ENCODE data around the gene SESN2. TPM values are rescaled to one million over a fixed set of nuclear protein-coding genes. Genes with fewer than 3 reads are reported as not detected.

Gene SESN2
- total and polyA plus RNA-seq, 2 donors from 2014 or later, result 19.4 to 22.7 TPM

GRCh38 chr1:28236656-28237322 is 22.5 kb upstream of the SESN2 start:
- Histone ChIP-seq H3K36me3 (ENCODE audit: control insufficient read depth in 2 of 3, insufficient read depth in 3 of 3, low read length in 3 of 3) (peaks cover 0 to 7% (median 0%) of the 10 kb centered on the region in 3 donors), H3K9me3 (ENCODE audit: control insufficient read depth in 2 of 3, insufficient read depth in 1 of 3, low read length in 3 of 3) (no peaks in the 10 kb centered on the region)
- FAIRE-seq, result no peak

GRCh38 chr1:28239004-28239403 is 20.3 kb upstream of the SESN2 start:
- TF ChIP-seq CTCF (IDR thresholded peaks at IDR 0.05; ENCODE audit: borderline replicate concordance, extremely low read depth, insufficient read depth), result no peak
- DNase-seq (no peak), FAIRE-seq (no peak)
- Histone ChIP-seq H3K27me3 (ENCODE audit: control insufficient read depth, insufficient read depth, low read length) (no peaks in the 10 kb centered on the region), H3K27ac (ENCODE audit: low read depth in 2 of 2, low read length in 2 of 2) (no peak overlapping the region), H3K9me3 (ENCODE audit: control insufficient read depth in 2 of 3, insufficient read depth in 1 of 3, low read length in 3 of 3) (no peaks in the 10 kb centered on the region), H3K9ac (ENCODE audit: low read length in 3 of 3) (no peak overlapping the region), H3K4me3 (ENCODE audit: low read length in 3 of 3) (no peak overlapping the region), H3K4me1 (ENCODE audit: control insufficient read depth in 2 of 3, insufficient read depth in 2 of 3, low read depth in 1 of 3, low read length in 3 of 3) (peaks cover 5 to 25% (median 20%) of the 10 kb centered on the region in 3 donors), H3K36me3 (ENCODE audit: control insufficient read depth in 2 of 3, insufficient read depth in 3 of 3, low read length in 3 of 3) (peaks cover 0 to 7% (median 0%) of the 10 kb centered on the region in 3 donors)
- intact Hi-C loops (cut with DNase I), result no loop called here

More at GRCh38 chr1:28236656-28237322, 22.5 kb upstream of the SESN2 start:
- peak in 2 of 5 donors; percentile 33 to 36 for DNase-seq
- intact Hi-C loops (cut with DNase I), result no loop called here
- peak overlapping the region; percentile 90 to 99 (median 92) for H3K9ac ChIP-seq (ENCODE audit: low read length in 3 of 3)
- H3K27ac ChIP-seq (ENCODE audit: low read depth in 2 of 2, low read length in 2 of 2), result peak overlapping the region; percentile 91 to 93
- H3K4me1 ChIP-seq (ENCODE audit: control insufficient read depth in 2 of 3, insufficient read depth in 2 of 3, low read depth in 1 of 3, low read length in 3 of 3), result peaks cover 5 to 30% (median 21%) of the 10 kb centered on the region in 3 donors
- TF ChIP-seq CTCF (IDR thresholded peaks at IDR 0.05; ENCODE audit: borderline replicate concordance, extremely low read depth, insufficient read depth), result no peak
- no peaks in the 10 kb centered on the region for H3K27me3 ChIP-seq (ENCODE audit: control insufficient read depth, insufficient read depth, low read length)
- H3K4me3 ChIP-seq (ENCODE audit: low read length in 3 of 3), result peak overlapping the region; percentile 95 to 100 (median 95)

- no peak for TF ChIP-seq CTCF (IDR thresholded peaks at IDR 0.05; ENCODE audit: borderline replicate concordance, extremely low read depth, insufficient read depth)
- Histone ChIP-seq H3K9me3 (ENCODE audit: control insufficient read depth in 2 of 3, insufficient read depth in 1 of 3, low read length in 3 of 3) (no peaks in the 10 kb centered on the region), H3K27ac (ENCODE audit: low read depth in 2 of 2, low read length in 2 of 2) (no peak overlapping the region), H3K4me3 (ENCODE audit: low read length in 3 of 3) (no peak overlapping the region), H3K4me1 (ENCODE audit: control insufficient read depth in 2 of 3, insufficient read depth in 2 of 3, low read depth in 1 of 3, low read length in 3 of 3) (peaks cover 5 to 32% (median 23%) of the 10 kb centered on the region in 3 donors), H3K27me3 (ENCODE audit: control insufficient read depth, insufficient read depth, low read length) (no peaks in the 10 kb centered on the region), H3K9ac (ENCODE audit: low read length in 3 of 3) (no peak overlapping the region), H3K36me3 (ENCODE audit: control insufficient read depth in 2 of 3, insufficient read depth in 3 of 3, low read length in 3 of 3) (peaks cover 0 to 7% (median 0%) of the 10 kb centered on the region in 3 donors)
- intact Hi-C loops (cut with DNase I), result no loop called here
- FAIRE-seq (no peak), DNase-seq (no peak)
Measured at GRCh38 chr1:28240024-28240423, 19.3 kb upstream of the SESN2 start.
